DND-41 (cell line): ENCODE data around the gene BUD13.

ENCODE experiments used
- ATAC-seq: fragments of 200-7000 bp; cut with Tn5 transposase; 3 replicates; pipeline ENCODE4 v1.9.1; 2021; ENCODE audit warnings: low read depth; ENCODE audit not compliant: insufficient read depth
- DNase-seq: peaks from one replicate; pipeline ENCODE4 v3.0.0-alpha.2; 2020
- H2AFZ ChIP-seq: 2 replicates; pipeline ENCODE4 v1.6.0; 2012; ENCODE audit warnings: low read depth, low read length
- H3K27ac ChIP-seq: 2 replicates; pipeline ENCODE4 v1.5.1; 2012; ENCODE audit warnings: low read length, inconsistent platforms
- H3K27me3 ChIP-seq: fragments of 200-600 bp; sonication (generic); 2 replicates; pipeline ENCODE4 v1.6.0; 2012; ENCODE audit warnings: low read length, mild to moderate bottlenecking, inconsistent platforms; ENCODE audit not compliant: insufficient read depth, poor library complexity
- H3K36me3 ChIP-seq: 2 replicates; pipeline ENCODE4 v1.5.1; 2012; ENCODE audit warnings: low read length, inconsistent platforms; ENCODE audit not compliant: insufficient read depth
- H3K4me1 ChIP-seq: 2 replicates; pipeline ENCODE4 v1.5.1; 2012; ENCODE audit warnings: mild to moderate bottlenecking, low read length; ENCODE audit not compliant: insufficient read depth
- H3K4me2 ChIP-seq: 2 replicates; pipeline ENCODE4 v1.6.0; 2012; ENCODE audit warnings: mild to moderate bottlenecking, moderate library complexity, low read length, inconsistent platforms; ENCODE audit not compliant: insufficient read depth
- H3K4me3 ChIP-seq, 2 experiments: fragments of 200-600 bp in 1 of 2; shearing (Covaris generic) in 1 of 2; 2 replicates each; pipeline ENCODE4 v1.5.1; 2012 to 2016; ENCODE audit warnings: inconsistent platforms in 2 of 2, low read length in 2 of 2, mild to moderate bottlenecking in 2 of 2, low read depth in 1 of 2, moderate library complexity in 1 of 2
- H3K79me2 ChIP-seq: 2 replicates; pipeline ENCODE4 v1.6.0; 2012; ENCODE audit warnings: low read length, inconsistent platforms; ENCODE audit not compliant: insufficient read depth
- H3K9ac ChIP-seq: 2 replicates; pipeline ENCODE4 v1.6.0; 2012; ENCODE audit warnings: low read depth, mild to moderate bottlenecking, inconsistent platforms, low read length, moderate library complexity
- H3K9me3 ChIP-seq: 2 replicates; pipeline ENCODE4 v1.5.1; 2012; ENCODE audit warnings: low read length, moderate library complexity, mild to moderate bottlenecking, inconsistent platforms; ENCODE audit not compliant: insufficient read depth, severe bottlenecking
- H4K20me1 ChIP-seq: 2 replicates; pipeline ENCODE4 v1.6.0; 2012; ENCODE audit warnings: low read length; ENCODE audit not compliant: insufficient read depth
- CTCF ChIP-seq: IDR thresholded peaks from 2 replicates; pipeline ENCODE4 v1.5.1; 2012; ENCODE audit warnings: borderline replicate concordance, low read length, moderate library complexity, mild to moderate bottlenecking; ENCODE audit not compliant: poor library complexity, severe bottlenecking; ENCODE audit errors: extremely low read depth
- EZH2 ChIP-seq: IDR thresholded peaks from 3 replicates; pipeline ENCODE4 v1.6.1; 2012; ENCODE audit warnings: borderline replicate concordance, low read depth, mild to moderate bottlenecking, moderate library complexity, low read length, inconsistent platforms; ENCODE audit not compliant: severe bottlenecking

BUD13 gene

GRCh38 chr11:116714902-116715301, 57.9 kb downstream of the BUD13 start:
- H3K27me3 ChIP-seq, result peaks cover 14% of the 10 kb centered on the region
- H4K20me1 ChIP-seq, result no peaks in the 10 kb centered on the region
- DNase-seq (no peak), ATAC-seq (no peak)
- H3K4me3 ChIP-seq, result no peak overlapping the region
- no peaks in the 10 kb centered on the region for H3K79me2 ChIP-seq
- H3K9ac ChIP-seq, result no peak overlapping the region
- no peak overlapping the region for H2AFZ ChIP-seq
- no peak overlapping the region for H3K27ac ChIP-seq
- no peaks in the 10 kb centered on the region for H3K36me3 ChIP-seq
- TF ChIP-seq CTCF (no peak), EZH2 (no peak)
- no peak overlapping the region for H3K4me2 ChIP-seq
- no peaks in the 10 kb centered on the region for H3K4me1 ChIP-seq
- H3K9me3 ChIP-seq, result no peaks in the 10 kb centered on the region

GRCh38 chr11:116712428-116712827, 60.4 kb downstream of the BUD13 start:
- no peak overlapping the region for H2AFZ ChIP-seq
- no peaks in the 10 kb centered on the region for H3K9me3 ChIP-seq
- H4K20me1 ChIP-seq, result no peaks in the 10 kb centered on the region
- TF ChIP-seq CTCF (no peak), EZH2 (no peak)
- H3K27me3 ChIP-seq, result peaks cover 9% of the 10 kb centered on the region
- ATAC-seq (no peak), DNase-seq (no peak)
- H3K36me3 ChIP-seq, result no peaks in the 10 kb centered on the region
- H3K27ac ChIP-seq, result no peak overlapping the region
- no peak overlapping the region for H3K4me2 ChIP-seq
- H3K4me1 ChIP-seq, result no peaks in the 10 kb centered on the region
- H3K79me2 ChIP-seq, result no peaks in the 10 kb centered on the region
- no peak overlapping the region for H3K4me3 ChIP-seq
- H3K9ac ChIP-seq, result no peak overlapping the region

- no peaks in the 10 kb centered on the region for H3K9me3 ChIP-seq
- ATAC-seq, result no peak
- DNase-seq, result no peak
- peaks cover 9% of the 10 kb centered on the region for H3K27me3 ChIP-seq
- H3K4me3 ChIP-seq, result no peak overlapping the region
- H4K20me1 ChIP-seq, result no peaks in the 10 kb centered on the region
- H3K4me1 ChIP-seq, result no peaks in the 10 kb centered on the region
- no peak overlapping the region for H3K4me2 ChIP-seq
- H3K79me2 ChIP-seq, result no peaks in the 10 kb centered on the region
- H3K9ac ChIP-seq, result no peak overlapping the region
- H2AFZ ChIP-seq, result no peak overlapping the region
- TF ChIP-seq CTCF (no peak), EZH2 (no peak)
- H3K36me3 ChIP-seq, result no peaks in the 10 kb centered on the region
- H3K27ac ChIP-seq, result no peak overlapping the region
Observed at GRCh38 chr11:116710762-116711161, 62.0 kb downstream of the BUD13 start.
